Neuron (in vitro differentiated cells): Measurements from ENCODE around the gene FRY.

Experiments used
- H2AFZ ChIP-seq: one replicate; pipeline ENCODE4 v1.6.1; 2013; ENCODE audit warnings: low read depth, mild to moderate bottlenecking, inconsistent platforms, low read length, moderate library complexity
- H3K27me3 ChIP-seq: one replicate; pipeline ENCODE4 v1.6.1; 2013; ENCODE audit warnings: low read length; ENCODE audit not compliant: insufficient read depth
- H3K36me3 ChIP-seq: one replicate; pipeline ENCODE4 v1.6.1; 2013; ENCODE audit warnings: low read length; ENCODE audit not compliant: insufficient read depth
- H3K4me1 ChIP-seq: one replicate; pipeline ENCODE4 v1.6.1; 2013; ENCODE audit warnings: low read length; ENCODE audit not compliant: insufficient read depth
- H3K4me3 ChIP-seq: 2 replicates; pipeline ENCODE4 v1.5.1; 2013; ENCODE audit warnings: mild to moderate bottlenecking, low read length, moderate library complexity
- H3K9me3 ChIP-seq: one replicate; pipeline ENCODE4 v1.6.1; 2013; ENCODE audit warnings: low read length

FRY gene

DNA sequence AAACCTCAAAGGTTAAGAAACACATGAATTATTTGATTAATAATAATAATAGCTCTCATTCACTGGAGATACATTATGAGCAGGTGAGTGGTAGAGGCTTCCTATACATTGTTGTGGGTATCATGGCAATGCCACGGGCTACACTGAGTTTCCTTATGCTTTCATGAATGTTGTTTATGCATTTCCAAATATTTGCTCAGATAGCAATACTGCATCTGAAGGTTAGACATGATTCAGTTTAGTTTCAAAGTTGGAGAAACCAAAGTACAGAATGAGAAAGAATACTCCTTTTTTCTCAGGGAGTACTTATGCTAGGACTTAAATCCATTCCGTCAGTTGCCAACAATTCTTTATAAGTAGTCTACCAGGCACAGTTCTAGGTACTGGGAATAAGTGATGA, 108.5 kb downstream of the FRY start:
- Histone ChIP-seq H3K27me3 (no peaks in the 10 kb centered on the region), H2AFZ (no peak overlapping the region), H3K9me3 (no peaks in the 10 kb centered on the region), H3K4me3 (no peak overlapping the region), H3K4me1 (no peaks in the 10 kb centered on the region), H3K36me3 (no peaks in the 10 kb centered on the region)

DNA sequence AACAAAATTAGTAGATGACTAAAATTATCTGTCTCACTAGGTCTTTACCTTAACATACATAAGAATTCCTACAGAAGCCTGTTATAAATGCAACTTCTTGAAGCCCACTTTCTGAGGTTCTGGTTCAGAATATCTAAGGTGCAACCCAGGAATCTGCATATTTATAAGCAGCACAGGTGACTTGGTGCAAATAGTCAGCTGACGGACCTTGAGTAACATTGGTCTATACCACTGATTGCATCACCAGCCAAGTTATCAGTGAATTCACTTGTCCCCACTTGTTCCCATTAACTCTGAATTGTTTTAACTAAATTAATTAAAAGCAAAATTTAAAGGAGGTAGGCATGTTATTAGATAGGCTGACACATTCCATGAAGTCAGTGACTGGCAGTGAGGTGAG, 109.9 kb downstream of the FRY start:
- no peak overlapping the region for H2AFZ ChIP-seq
- no peaks in the 10 kb centered on the region for H3K36me3 ChIP-seq
- no peaks in the 10 kb centered on the region for H3K9me3 ChIP-seq
- no peak overlapping the region for H3K4me3 ChIP-seq
- no peaks in the 10 kb centered on the region for H3K27me3 ChIP-seq
- H3K4me1 ChIP-seq: no peaks in the 10 kb centered on the region

DNA sequence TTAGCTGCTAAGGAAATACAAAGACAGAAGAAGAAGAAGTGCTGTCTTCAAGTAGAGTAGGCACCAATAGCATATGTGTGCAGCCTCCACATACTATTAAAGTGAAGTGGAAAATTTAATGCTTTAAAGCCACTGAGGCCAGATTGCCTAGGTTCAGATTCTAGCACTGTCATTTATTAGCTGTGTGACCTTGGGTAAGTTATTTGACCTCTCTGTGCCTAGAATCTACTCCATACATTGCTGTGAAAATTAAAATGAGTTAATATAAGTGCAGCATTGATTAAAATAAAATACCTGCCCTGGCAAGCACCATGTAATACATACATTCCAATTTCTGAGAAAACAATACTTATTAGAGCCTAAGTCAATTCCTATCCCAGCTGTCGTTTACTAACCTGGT, 110.5 kb downstream of the FRY start:
- H3K4me3 ChIP-seq: no peak overlapping the region
- no peaks in the 10 kb centered on the region for H3K4me1 ChIP-seq
- no peaks in the 10 kb centered on the region for H3K27me3 ChIP-seq
- no peaks in the 10 kb centered on the region for H3K9me3 ChIP-seq
- H2AFZ ChIP-seq: no peak overlapping the region
- no peaks in the 10 kb centered on the region for H3K36me3 ChIP-seq

DNA sequence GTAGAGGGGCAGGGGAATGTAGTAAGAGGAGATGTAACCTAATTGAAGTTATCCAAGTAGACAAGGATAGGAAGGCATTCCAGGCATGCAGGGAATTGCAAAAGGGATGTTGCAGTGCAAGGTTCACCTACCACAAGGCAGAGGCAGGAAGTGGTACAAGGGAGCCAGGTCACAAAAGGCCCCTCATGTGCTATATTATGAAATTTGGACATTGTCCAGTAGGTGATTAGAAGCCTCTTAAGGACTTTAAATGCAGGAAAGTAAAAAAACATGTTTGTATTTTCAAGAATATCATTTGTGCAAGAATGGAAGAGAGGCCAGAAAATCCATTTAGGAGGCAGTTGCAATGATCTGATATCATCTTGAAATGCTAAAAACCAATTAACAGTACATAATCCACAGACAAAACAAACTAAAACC, 111.4 kb downstream of the FRY start:
- Histone ChIP-seq H3K9me3 (no peaks in the 10 kb centered on the region), H3K4me3 (no peak overlapping the region), H3K4me1 (no peaks in the 10 kb centered on the region), H3K27me3 (no peaks in the 10 kb centered on the region), H2AFZ (no peak overlapping the region), H3K36me3 (no peaks in the 10 kb centered on the region)

DNA sequence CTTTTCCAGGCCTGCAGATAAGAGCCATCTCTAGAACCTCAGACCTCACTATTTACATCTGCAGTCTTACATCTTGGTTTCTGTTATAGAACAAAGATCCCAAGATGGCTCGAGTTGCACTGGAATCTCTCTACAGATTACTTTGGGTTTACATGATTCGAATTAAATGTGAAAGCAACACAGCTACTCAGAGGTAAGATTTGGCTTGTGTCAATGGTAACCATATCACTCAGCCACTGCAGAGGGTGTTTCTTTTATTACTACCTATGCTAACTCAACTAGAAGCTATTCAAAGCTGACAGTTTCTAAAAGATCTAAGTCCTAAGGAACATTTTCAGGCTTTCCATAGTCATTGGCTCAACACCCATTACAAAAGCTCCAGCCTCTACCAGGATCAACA, 115.6 kb downstream of the FRY start:
- Histone ChIP-seq H3K36me3 (no peaks in the 10 kb centered on the region), H3K4me1 (no peaks in the 10 kb centered on the region), H3K4me3 (no peak overlapping the region), H2AFZ (no peak overlapping the region), H3K27me3 (no peaks in the 10 kb centered on the region), H3K9me3 (no peaks in the 10 kb centered on the region)

DNA sequence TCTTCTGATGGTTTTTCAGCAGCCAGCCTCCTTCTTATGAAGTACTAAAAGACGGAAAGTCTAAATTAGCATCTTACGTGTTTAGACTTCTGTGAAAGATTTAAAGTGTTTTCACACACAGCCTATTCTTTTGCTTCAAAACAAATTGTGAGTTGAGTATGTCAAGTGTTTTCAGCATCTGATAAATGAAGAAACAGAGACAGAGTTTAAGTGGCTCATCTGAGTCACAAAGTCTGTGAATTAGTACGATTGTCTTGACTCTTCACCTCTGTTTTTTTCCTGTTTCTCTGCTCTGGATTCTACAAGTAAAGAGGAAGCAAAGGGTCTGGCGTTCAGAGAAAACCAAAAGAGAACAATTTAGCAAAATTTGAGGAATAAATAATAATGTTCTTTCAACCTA, 116.4 kb downstream of the FRY start:
- no peak overlapping the region for H2AFZ ChIP-seq
- H3K4me3 ChIP-seq: no peak overlapping the region
- no peaks in the 10 kb centered on the region for H3K36me3 ChIP-seq
- no peaks in the 10 kb centered on the region for H3K4me1 ChIP-seq
- no peaks in the 10 kb centered on the region for H3K27me3 ChIP-seq
- no peaks in the 10 kb centered on the region for H3K9me3 ChIP-seq

DNA sequence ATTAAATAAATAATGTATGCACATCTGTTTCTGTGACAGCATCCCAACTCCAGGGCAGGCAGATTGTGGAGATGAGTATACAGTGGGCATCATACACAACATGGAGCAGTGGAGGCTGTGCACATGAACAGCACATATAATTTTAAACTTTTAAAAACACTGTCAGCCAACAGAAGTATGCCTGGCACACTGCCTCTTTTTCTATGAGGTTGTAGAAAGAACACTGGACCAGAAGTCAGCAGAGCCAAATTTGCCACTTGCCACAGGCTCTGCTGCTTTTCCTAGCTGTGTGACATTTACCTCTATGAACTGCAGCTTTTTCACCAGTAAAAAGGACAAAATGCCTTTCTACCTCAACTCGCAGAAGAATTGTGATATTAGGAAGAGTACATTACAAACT, 118.7 kb downstream of the FRY start:
- no peaks in the 10 kb centered on the region for H3K9me3 ChIP-seq
- H3K36me3 ChIP-seq: no peaks in the 10 kb centered on the region
- H3K4me3 ChIP-seq: no peak overlapping the region
- H3K27me3 ChIP-seq: no peaks in the 10 kb centered on the region
- no peaks in the 10 kb centered on the region for H3K4me1 ChIP-seq
- H2AFZ ChIP-seq: no peak overlapping the region

DNA sequence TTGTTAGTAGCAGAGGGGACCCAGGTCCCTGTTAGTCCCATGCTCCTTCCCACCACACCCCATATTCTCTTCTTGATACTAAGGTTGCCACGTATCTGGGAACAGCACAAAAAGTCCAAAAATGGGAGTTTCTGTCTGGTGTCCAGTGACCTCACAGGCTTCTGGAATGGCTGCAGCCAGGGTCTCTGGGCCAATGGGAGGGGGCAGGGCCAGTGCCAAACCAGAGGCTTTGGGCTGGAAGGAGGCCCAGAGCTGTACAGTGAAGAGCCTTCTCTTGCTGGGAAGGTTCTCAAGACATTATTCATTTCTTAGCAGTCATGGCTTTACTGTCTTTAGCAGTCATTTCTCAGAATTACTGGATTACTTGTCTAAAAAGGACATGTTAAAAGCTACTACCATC, 119.2 kb downstream of the FRY start:
- H3K9me3 ChIP-seq: no peaks in the 10 kb centered on the region
- no peaks in the 10 kb centered on the region for H3K36me3 ChIP-seq
- H2AFZ ChIP-seq: no peak overlapping the region
- H3K27me3 ChIP-seq: no peaks in the 10 kb centered on the region
- H3K4me1 ChIP-seq: no peaks in the 10 kb centered on the region
- H3K4me3 ChIP-seq: no peak overlapping the region

DNA sequence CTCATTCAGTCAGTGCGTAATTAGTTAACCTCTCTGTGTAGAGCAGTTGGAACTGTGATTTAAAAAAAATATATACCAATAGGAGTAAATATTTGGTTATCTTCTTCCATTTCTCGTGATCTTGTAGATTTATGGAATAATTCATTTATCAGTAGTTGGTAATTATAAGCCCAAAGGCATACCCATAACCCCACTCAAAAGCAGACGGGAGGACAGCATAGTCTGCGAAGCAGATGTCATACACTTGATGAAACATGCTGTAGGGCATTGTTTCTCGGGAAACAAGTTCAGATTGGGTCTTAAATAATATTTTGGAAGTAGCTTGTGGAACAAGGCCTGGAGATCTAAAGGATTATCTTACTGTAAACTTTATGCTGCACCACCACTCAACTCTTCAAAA, 119.7 kb downstream of the FRY start:
- Histone ChIP-seq H3K9me3 (no peaks in the 10 kb centered on the region), H3K4me3 (no peak overlapping the region), H3K4me1 (no peaks in the 10 kb centered on the region), H2AFZ (no peak overlapping the region), H3K36me3 (no peaks in the 10 kb centered on the region), H3K27me3 (no peaks in the 10 kb centered on the region)

DNA sequence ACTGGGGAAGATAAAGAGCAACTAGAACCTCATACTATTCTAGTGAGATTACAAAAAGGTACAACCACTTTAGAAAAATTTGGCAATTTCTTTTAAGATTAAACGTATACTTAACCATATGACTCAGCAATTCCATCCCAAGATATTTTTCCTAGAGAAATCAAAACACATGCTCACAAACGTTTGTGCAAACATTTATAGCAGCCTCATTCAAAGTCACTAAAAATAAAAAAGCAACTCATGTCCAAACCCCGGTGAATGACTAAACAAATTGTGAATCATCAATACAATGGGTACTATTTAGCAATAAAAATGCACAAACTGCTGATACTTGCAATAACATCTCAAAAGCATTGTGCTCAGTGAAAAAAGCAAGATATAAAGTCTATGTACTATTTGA, 121.5 kb downstream of the FRY start:
- Histone ChIP-seq H3K4me1 (no peaks in the 10 kb centered on the region), H3K4me3 (no peak overlapping the region), H3K9me3 (no peaks in the 10 kb centered on the region), H2AFZ (no peak overlapping the region), H3K36me3 (no peaks in the 10 kb centered on the region), H3K27me3 (no peaks in the 10 kb centered on the region)

DNA sequence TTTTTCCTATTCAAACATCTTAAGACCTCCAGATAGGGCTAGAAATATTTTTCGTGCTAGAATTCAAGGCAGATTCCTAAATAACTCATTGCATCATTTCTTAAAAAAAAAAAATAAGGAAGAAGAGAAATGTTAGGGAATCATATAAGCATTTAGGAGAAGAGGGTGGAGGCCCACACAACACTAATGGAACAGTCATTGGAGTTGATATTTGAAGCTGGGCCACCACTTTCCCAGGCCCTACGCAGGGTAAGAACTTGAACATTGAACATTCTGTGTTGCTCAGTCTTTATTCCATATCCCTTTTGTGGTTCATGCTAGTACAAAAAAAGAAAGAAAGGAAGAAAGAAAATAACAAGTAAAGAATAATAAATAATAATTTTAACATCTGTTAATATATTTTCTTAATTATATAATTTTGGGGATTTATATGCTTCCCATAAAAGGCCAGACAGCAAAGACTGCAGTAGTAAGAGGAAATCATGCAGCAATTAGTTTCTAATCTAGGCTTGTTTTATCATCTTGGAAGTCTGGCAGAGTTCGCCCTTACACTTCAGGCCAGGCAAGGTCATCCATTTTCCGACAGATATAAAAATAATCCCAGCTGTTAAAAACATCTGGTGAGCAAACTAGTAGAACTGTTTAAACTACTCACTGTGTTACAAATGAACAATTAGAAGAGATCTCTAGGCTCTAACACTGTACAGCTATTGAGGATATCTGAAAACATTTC, 127.7 kb downstream of the FRY start:
- Histone ChIP-seq H2AFZ (no peak overlapping the region), H3K27me3 (no peaks in the 10 kb centered on the region), H3K36me3 (no peaks in the 10 kb centered on the region), H3K4me1 (no peaks in the 10 kb centered on the region), H3K9me3 (no peaks in the 10 kb centered on the region), H3K4me3 (no peak overlapping the region)

DNA sequence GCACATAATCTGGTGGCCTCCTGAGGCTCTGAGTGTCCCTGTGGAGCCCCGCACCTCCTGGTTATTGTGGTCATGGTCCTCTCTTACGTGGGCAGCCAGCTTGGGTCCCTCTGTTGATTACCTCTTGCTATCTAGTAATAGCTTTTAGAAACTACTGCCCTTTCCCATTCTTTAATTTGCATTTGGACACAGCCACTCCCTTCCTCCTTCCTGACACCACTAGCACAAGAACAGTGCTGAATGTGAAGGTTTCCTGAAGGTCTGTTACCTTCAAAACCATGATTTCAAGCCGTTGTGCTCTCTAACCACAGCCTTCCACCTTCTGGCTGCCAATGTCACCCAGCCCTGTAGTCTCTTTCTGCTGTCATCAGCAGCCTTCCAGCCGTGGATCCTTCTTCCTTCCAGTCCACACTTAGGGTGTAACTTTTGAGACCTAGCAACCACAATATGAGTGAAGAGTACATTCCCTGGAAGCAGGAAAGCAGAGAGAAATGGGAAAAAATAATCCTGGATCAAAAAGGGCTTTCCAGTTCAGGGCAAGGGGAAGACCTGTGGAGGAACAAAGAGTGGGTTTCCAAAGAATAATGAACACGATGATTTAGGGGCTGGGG, 130.9 kb downstream of the FRY start:
- Histone ChIP-seq H3K4me1 (no peaks in the 10 kb centered on the region), H3K36me3 (no peaks in the 10 kb centered on the region), H3K27me3 (no peaks in the 10 kb centered on the region), H3K4me3 (no peak overlapping the region), H3K9me3 (no peaks in the 10 kb centered on the region), H2AFZ (no peak overlapping the region)

DNA sequence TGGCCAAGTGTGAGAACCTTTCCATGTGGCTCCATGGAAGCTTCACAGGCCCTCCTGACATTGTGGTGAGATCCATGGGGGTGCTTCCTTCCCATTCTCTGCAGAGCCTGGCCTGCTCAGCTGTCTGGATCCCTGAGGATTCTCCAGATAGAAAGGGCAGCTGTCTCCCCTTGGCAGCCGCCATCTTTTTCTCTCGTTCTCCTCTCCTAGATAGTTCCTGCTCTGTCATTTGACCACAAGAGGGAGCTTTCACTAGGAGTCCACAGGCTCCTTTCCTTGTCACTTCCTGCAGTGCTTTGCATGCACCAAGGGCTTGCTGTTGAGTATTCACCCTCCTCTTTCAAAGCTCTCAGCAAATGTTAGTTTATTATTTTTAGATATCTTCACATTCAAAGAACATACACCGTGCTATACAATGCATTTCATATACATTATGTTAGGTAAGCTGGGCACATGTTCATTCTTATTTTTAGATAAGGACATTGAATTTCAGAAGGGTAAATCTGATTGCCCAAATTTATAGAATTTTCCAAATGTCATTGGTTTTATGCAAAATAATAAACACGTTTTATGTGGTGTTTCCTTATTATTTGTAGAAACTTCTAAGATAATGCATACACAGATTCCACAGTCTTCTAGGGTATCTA, 133.2 kb downstream of the FRY start:
- H3K9me3 ChIP-seq: no peaks in the 10 kb centered on the region
- H2AFZ ChIP-seq: peak overlapping the region; percentile 52
- no peaks in the 10 kb centered on the region for H3K36me3 ChIP-seq
- no peak overlapping the region for H3K4me3 ChIP-seq
- no peaks in the 10 kb centered on the region for H3K27me3 ChIP-seq
- H3K4me1 ChIP-seq: no peaks in the 10 kb centered on the region
